22Rv1 (cell line): Measurements from ENCODE around the gene COA3.

Experiments
- ZFX ChIP-seq: fragments of 450-650 bp; IDR thresholded peaks from 2 replicates; pipeline ENCODE4 v1.6.1; 2017; ENCODE audit warnings: antibody characterized with exemption, borderline replicate concordance
- TF ChIP-seq, protein P1 (sequence below): fragments of 450-650 bp; IDR thresholded peaks from 2 replicates; pipeline ENCODE4 v1.5.1; 2017; ENCODE audit warnings: mild to moderate bottlenecking

GRCh38 chr17:42846594-42847280 is 48.2 kb upstream of the COA3 start:
- TF ChIP-seq, protein P1, sequence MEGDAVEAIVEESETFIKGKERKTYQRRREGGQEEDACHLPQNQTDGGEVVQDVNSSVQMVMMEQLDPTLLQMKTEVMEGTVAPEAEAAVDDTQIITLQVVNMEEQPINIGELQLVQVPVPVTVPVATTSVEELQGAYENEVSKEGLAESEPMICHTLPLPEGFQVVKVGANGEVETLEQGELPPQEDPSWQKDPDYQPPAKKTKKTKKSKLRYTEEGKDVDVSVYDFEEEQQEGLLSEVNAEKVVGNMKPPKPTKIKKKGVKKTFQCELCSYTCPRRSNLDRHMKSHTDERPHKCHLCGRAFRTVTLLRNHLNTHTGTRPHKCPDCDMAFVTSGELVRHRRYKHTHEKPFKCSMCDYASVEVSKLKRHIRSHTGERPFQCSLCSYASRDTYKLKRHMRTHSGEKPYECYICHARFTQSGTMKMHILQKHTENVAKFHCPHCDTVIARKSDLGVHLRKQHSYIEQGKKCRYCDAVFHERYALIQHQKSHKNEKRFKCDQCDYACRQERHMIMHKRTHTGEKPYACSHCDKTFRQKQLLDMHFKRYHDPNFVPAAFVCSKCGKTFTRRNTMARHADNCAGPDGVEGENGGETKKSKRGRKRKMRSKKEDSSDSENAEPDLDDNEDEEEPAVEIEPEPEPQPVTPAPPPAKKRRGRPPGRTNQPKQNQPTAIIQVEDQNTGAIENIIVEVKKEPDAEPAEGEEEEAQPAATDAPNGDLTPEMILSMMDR: no peak
- TF ChIP-seq ZFX: no peak
